NCI-H1105 treated with DMSO at 0.1 percent for 48 hours (cell line): ENCODE data around the gene B3GALT6.

Experiments used
- DNase-seq: peaks from one replicate; lab custom pipeline; 2025; lab: John Stamatoyannopoulos, UW

Gene B3GALT6

DNA sequence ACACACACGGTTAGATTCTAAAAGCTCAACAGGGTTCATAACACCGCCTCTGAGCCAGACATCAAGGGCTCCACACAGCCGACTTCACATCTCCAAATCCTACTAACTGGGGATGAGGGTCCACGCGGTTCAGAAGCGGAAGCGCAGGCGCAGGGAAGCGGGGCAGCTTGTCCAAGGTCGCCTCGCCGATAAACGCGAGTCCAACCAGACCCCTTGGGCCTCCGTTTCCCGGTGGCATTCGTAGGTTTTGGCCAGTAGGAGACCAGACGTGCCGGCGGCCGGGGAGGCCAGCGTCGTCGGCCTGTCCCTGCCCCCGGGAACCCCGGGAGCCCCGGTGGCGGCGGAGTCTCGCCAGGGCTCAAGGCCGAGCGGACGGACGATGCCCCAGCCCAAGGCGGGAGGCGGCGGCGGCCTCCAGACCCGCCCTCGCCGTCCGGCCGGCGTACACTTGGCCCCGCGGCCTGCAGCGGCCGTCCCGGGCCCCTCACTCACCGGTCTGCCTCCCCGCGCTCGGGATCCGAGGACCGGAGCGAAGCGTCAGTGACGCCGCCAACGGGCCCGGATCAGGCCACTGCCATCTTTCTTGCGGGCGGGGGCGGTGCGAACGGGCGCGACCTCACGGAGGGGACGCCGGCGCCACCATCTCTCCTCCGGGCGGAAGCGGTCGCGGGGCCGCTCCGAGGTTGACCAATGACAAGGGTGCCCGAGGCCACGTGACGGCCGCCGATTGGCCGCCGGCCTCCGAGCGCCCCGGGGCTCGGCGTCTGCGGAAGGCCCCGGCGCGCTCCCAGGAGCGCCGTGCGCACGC, 433 bp upstream of the B3GALT6 start, which contains the start of gene SDF4:
SDF4 (minus strand) TSS at position 602 of the 808 bp plus-strand sequence. CDS start 3,229 bp downstream, outside the sequence.
- DNase-seq = peak; percentile 97

DNA sequence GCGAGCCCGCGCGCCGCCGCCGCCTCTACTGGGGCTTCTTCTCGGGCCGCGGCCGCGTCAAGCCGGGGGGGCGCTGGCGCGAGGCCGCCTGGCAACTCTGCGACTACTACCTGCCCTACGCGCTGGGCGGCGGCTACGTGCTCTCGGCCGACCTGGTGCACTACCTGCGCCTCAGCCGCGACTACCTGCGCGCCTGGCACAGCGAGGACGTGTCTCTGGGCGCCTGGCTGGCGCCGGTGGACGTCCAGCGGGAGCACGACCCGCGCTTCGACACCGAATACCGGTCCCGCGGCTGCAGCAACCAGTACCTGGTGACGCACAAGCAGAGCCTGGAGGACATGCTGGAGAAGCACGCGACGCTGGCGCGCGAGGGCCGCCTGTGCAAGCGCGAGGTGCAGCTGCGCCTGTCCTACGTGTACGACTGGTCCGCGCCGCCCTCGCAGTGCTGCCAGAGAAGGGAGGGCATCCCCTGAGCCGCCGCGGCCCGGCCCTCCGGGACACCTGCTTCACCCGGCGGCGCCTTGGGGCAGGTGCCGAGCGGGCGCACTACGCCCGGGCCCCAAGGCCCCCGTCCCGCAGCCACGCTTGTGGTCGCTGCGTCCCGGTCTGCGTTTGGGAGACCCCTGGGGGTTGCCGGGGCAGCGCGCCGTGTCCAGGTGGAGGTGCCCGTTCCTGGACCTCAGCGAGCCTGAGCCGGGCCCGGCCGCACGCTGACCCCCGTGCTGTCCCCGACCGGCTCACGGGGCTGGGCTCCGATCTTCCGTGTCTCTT, 944 bp downstream of the B3GALT6 start:
- DNase-seq = no peak

DNA sequence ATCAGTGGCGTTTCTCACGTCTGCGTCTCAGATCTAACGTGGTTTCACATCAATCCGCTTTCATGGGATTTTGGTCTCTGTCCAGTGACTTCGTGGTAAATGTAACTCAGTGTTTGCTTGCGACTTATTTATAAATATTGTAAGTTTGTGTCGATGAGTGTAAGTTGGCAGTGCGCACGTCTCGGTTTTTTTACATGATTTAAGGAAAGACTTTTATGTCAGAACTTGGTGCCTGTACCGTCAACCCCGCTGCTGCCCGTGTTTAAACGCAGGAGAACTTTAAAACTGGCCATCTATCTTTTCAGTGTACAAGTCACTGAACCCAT, 1.5 kb downstream of the B3GALT6 start:
- DNase-seq = no peak

DNA sequence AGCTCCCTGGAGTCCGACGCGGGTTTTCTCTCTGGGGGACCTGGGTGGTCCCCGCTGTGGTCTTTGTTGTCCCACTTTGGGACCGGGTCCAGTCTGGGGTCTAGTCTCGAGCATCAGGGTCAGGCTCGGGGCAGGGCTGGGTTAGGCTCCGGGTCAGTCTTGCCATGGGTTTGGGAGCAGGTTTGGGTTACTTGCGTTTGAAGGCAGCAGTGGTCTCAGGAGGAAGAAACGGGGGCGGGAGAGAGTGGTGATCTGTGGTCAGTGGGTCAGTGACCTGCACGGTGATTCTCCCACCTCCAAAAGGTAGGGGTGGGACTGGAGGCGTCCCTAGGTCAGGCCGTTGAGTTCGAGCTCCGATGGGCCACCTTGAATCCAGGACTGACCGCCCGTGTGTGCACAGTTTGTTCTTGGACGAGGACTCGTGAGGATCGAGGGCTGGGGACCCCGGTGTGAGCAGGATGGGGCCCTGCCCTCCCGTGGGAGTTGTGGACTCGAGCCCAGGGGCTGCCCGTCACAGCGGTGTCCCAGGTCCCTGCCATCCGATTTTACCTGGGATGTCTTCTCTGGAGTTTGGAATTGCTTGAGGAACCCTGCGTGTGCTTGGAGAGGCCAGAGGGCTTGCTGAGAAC, 2.3 kb downstream of the B3GALT6 start:
- DNase-seq = no peak

DNA sequence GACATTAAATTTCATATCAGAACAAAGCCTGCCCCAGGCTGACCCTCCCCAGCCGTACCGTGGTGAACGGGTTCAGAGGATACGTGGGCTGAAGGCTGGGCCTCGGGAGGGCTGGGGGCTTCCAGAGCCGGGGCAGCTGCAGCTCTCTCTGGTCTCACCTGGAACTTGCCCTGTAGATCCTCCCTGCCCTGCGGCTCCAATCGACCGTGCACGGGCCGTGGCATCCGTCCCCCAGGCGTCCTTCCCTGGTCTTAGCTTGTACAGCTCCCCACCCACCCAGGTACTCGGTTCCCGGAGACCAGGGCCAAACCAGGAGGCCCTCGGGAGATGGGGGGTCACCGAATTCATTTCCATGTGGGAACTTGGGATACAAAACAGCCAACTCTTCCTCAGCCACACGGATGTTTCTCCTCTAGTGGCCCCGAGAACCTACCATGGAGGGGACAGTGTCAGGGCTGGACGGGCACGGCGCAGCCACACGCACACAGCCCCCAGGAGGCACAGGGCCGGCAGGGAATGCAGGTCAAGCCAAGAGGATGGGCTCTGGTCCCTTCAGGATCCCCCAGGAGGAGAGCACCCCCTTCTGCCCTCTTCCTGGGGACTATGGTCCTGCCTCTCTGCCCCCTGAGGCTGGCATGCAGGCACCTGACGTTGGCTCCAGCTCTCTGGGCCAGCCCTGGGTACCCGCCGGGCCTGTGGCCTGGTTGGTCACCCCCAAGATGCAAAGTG, 3.1 kb downstream of the B3GALT6 start:
- no peak for DNase-seq

DNA sequence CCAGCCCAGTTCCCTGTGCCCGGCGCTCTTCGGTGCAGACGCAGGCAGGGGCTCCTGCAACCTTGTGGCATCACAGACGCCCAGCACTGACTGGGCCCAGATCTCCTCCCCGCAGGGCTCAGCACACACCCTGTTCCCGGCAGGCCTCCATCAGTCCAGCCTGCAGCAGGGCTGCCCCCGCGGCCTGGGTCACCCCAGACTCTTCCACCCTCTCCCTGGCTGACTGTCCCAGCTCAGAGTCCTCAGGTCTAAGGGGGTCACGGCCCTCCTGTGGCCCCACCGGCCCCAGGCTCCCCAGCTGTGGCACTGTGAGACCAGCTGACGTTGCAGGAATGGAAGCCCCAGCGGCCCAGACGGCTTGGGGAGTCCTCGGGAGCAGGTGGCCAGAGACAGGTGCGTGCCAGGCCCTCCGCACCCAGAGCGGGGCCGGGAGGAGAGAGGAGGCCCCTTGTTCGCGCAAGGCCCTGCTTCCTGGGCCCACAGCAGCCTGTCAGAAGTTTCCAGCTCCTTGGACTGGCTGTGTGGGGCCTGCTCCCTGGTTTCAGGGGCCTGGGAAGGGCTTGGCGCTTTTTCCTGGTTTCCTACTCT, 4.2 kb downstream of the B3GALT6 start:
- DNase-seq = no peak

DNA sequence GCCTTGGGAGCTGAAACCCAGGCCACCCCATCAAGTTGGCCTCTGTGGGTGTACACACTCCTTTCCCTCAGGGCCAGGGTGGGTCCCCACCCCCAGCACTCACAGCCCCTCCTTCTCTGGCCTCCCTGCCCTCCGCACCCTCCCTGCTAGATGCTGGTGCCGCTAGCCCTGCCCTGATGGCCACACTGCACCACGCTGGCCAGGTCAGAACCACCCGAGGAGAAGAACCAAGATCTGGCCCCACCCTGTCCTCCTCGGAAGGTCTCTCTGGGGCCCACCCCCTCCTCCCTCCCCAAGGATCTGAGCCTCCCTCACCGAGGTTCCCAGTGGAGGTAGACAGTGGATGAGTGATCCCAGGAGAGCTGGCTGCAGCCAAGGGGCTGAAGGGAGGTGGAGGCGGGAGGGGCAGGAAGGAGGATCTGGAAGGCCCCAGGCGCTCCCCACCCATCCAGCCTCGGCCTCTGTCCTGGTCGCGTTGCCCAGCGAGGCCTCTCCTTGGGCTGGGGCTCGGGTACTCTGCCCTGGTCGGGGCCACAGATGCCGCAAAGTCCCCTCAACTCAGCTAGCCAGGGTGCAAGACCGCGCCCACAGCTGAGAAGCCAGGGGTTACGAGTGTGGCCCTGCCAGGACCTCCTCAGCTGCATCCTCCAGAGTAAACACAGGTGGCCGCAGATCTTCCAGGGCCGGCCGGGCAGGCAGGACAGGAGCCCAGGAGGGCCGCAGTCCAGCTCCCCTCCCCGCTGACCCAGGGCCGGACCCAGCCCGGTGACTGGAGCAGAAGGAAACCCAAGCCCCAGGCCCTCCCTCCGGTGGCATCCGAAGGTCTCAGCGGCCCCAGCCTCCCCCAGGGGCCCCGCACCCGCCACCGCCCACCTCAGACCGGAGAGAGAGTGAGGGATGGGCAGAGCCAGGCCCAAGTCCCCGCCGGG, 5.2 kb downstream of the B3GALT6 start:
- DNase-seq = no peak

DNA sequence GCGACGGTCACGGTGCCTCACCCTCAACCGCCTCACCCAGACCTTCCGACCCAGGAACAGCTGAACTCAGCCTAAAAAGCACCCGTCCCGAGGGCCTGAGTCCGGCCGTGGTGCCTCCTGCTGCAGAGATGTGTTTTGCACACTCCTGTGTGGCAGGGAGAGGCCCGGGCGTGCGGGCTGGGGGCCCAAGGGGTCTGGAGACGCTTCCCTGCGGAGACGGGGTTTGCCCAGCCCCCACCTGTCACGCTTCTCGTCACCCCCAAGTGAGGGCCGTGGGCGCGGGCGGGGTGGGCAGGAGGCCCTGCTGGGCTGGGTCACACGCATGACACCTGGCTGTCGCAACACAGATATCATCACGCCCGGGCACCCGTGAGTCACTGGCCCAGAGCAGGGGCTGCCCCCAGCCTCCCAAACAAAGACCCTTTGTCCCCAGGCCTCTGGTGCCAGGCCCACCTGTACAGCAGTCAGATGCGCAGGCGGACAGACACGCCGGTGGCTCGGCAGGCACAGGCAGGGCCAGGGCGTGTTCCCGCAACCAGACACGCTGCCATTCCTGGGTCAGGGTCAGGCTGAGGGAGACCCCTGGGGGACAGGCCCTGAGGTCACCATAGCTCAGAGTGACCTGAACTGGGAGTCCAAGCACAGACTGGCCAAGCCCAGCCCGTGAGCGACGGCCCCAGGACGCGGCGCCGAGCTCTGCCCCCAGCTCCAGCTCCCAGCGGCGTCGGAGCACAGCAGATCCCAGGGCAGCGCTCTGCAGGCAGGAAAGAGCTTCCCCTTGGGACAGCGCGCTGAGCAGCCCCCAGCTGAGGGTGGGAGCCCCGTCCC, 6.1 kb downstream of the B3GALT6 start:
- no peak for DNase-seq

DNA sequence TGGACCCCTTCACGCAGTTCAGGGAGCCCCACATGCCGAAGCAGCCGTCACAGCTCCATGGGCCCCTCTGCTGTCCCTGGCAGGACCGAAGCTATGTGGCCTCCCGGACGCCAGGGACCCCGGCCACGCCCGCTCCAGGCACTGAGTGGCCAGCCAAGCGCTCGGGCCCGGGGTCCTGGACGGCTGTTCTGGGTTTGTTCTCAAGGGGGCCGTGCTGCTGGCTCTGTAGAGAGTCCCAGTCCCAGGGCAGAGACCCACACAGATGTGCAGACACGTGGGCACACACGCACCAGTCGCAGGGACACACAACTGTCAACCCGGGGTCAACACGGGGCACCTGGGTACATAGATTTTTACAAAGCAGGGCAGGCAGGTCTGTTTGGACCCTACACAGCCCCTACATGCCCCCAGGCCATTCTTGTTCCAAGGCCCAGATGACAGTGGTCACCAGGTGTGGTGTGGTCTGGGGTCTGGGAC, 6.7 kb downstream of the B3GALT6 start:
- no peak for DNase-seq

DNA sequence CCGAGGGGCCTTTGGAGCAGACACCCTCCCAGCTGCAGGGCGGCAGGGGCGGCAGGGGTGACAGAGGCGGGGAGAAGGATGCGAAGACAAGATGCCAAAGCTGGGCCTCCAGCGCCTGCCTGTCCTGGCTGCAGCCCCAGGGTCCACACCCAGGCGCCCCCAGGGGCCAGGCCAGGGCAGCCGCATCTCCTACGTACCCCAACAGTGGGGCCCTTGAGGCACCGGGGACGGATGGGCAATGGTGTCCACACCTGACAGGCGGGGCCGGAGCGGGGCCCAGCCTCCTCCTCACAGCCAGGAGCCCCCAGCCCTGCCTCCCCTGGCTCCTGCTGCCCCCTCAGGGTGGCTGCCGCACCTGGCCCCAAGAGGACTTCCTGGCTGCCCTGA, 7.2 kb downstream of the B3GALT6 start:
- DNase-seq = no peak

DNA sequence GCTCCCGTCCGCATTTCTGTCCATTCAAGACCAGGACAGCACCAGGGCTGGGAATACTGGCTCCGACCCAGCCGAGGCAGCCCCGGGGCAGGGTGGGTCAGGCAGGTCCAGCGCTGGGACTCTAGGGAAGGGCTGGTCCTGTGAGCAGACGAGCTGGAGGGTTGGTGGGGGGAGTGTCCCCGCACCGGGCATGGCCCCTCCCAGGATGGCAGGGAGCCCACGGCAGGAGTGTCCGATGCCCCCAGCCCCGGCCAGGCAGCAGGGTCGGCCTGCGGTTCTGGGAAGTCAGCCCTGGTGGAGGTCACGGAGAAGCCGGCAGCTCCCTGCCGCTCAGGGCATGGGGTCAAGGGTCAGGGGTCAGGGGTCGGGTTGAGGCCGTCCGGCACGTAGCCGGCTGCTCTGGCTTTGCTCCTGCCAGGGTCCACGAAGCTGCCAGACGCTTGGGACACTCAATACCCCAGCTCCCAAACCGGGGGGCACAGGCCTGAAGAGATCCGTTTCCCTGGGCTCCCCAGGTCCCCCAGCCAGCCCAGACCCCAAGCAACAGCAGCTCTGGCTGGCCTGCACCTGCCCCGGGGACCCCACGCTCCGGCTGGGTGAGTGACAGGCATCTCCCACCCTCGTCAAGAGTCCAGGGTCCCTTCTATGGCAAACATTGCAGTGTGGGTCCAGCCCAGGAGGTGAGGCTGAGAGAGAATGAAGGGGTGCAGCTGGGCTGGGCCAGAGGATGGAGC, 7.7 kb downstream of the B3GALT6 start:
- no peak for DNase-seq

DNA sequence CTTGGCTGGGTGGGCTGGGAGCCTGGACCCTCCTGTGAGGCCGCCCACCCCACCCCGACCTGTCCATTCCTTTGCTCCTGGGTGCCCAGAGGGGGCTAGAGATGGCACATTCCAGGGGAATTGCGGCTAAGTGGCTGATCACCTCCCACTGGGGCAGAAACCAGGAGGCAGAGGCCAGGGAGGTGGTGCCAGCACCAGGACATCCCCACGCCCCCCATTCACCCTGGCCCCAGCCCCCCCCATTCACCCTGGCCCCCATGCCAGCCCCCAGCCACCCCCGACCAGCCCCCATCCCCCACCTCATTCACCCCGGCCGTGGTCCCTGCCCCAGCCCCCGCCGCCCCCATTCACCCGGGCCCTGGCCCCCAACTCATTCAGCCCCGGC, 8.3 kb downstream of the B3GALT6 start:
- DNase-seq = no peak

DNA sequence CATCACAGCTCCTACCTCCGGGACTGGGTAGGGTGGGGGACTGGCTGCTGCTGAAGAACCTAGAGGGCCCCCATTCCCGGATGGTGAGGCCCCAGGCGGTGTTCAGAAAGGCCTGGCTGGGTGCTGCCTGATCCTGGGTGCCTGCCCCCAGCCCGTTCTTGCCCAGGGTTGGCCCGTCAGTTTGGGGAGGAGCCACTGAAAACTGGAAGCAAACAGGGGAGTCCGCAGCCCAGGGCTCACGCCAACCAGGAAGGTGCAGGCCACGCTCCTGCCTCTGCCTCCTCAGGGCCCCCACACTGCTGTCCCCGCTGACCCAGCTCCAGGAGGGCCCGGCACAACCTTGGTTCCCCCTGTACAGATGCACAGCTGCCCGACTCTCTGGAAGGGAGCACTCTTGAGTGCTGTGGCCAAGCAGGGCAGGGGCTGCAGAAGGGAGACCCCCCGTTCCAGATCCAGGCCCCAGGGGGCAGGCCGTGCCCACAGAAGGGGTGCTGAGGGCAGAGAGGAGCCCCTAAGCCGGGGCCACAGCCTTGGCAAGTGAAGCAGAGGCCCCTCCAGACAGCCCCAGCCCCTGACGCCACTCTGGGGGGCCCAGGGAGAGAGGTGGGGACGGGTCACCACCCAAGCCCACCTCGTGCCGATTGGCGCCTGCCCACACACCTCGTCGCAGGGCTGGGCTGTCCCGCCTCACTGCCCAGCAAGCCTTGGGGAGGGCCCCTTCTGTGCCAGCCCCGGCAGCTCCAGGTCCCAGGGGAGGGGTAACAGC, 9.0 kb downstream of the B3GALT6 start:
- DNase-seq = no peak

DNA sequence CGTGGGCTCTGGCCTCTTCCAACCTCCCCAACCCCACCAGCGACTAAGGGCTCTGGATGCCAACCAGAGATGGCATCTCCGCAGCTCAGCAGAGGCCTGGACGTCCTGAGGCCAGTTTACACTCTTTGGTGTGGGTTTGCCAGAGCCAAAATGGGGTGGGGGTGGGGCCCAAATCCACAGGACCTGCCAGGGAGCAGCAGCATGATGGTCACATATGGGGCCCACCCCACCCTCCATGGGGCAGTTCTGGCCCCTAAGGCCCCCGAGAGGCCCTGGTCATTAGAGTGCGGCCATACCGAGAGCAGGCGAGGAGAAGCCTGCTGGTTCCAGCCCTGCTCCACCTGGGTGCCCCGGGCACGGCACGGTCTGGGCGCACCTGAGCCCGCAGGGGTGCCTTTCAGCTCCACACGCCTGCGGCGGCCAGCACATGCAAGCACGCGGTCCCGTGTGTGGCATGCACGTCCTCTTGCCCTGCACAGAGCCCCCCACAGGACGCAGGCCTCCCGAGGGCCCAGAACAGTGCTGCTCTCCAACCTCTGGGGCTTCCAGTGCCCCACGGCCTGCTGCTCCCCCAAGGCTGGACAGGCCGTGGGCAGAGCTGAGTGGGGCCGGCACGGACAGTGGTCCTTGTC, 9.7 kb downstream of the B3GALT6 start:
- no peak for DNase-seq

DNA sequence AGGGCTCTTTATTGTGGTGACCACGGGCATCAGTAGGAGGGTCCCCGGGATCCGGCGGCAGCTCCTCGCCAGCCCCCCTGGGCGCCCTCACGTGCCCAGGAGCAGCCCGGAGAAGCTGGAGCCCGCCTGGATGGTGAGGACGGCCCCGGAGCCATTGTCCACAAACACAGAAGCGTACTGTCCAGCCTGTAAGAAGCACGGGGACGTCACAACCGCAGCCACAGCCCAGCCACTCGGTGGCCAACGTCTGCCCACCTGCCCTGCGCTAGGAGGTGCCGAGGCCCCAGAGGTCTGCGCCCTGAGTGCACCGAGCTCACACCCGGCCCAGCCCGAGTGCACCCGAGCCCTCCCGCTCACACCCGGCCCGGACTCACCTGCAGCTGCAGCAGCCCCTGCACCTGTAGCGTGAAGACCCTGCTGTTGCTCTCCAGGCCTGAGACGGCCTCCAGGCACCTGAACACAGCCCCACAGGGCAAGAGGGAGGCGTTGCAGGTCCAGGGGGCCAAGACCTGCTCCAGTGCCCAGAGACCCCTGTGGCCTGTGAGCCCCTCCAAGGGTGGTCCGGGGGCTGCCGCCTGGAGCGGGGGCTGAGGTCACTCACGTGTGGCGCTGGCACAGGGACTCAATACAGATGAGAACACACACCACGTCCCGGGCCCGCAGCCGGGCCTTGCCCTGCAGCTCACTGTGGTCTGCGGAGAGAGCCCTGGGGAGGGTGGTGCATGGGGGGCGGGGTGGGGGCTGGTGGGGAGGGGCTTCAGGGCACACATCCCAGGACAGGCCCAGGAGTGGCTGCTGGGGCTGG, 10.6 kb downstream of the B3GALT6 start:
- DNase-seq = no peak

DNA sequence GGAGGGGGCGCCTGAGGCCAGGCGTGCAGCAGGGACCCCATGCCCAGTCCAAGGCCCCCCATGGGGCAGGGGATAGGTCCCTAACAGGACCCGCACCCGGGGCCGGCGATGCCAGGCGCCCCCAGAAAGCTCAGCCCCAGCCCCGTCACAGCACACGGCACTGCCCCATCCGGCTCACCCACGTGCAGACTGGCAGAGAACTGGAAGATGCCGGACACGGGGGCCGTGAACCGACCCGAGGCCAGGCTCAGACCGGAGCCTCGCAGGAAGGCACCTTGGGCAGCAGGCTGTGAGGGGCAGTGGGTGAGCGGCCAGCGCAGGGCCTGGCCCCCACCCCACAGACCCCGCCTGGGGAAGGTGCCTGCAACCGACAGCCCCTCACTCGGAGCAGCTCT, 11.2 kb downstream of the B3GALT6 start:
- no peak for DNase-seq

DNA sequence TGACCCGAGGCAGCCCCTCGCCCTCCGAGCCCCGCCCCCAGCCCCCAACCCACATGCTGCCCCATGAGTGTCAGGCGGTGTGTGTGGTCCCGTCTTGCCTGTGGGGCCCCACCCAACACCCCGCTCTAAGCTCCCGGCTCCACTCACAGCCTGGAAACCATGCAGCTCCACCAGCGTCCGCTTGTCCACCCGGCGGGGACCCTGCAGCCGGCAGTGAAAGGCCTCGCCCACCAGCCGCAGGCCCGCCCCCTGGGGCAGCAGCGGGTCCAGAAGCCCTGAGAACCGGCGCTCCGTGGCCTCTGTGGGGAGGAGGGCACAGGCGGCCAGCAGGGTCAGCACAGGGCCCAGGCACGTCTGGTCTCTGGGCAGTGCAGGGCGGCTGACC, 11.8 kb downstream of the B3GALT6 start:
- no peak for DNase-seq
